ENCODE measurements around the gene CES4A. TPM values are rescaled to one million over a fixed set of nuclear protein-coding genes. Genes with fewer than 3 reads are reported as not detected.
A peak's percentile ranks its signal among the peaks of the same experiment; 100 is the strongest.
"Not testable (repeated sequence)": the region's sequence is repeated elsewhere in the genome, so short reads cannot be mapped to it uniquely, and the experiment has no call there.

Gene CES4A
- polyA plus RNA-seq, 1 of the 3 experiments (the other 2 are of a cell fraction), result 7.3 TPM

GRCh38 chr16:67040166-67040565, 51.8 kb downstream of the CES4A start:
- Histone ChIP-seq H3K9me3 (no peaks in the 10 kb centered on the region), H3K36me3 (replicated peaks in 1 of 2; ENCODE audit: control insufficient read depth in 1 of 2, insufficient read depth in 2 of 2, low read length in 1 of 2) (peaks cover 24 to 73% of the 10 kb centered on the region in 2 experiments), H3K4me2 (no peak overlapping the region), H3K27me3 (ENCODE audit: insufficient read depth) (no peaks in the 10 kb centered on the region), H2AFZ (ENCODE audit: low read depth) (no peak overlapping the region), H3K27ac (ENCODE audit: low read depth in 2 of 2, low read length in 1 of 2) (no peak overlapping the region), H3K4me3 (ENCODE audit: low read depth in 2 of 2, low read length in 1 of 2) (no peak overlapping the region), H3K79me2 (ENCODE audit: insufficient read depth) (peaks cover 100% of the 10 kb centered on the region), H3K9me2 (no peaks in the 10 kb centered on the region), H3K9ac (no peak overlapping the region), H3K4me1 (ENCODE audit: control insufficient read depth in 1 of 2, insufficient read depth in 2 of 2, low read depth in 1 of 2, low read length in 1 of 2) (peaks cover 5 to 20% of the 10 kb centered on the region in 2 experiments), H4K20me1 (ENCODE audit: insufficient read depth) (peaks cover 68% of the 10 kb centered on the region), H3F3A (replicated peaks; ENCODE audit: insufficient read depth) (peaks cover 19% of the 10 kb centered on the region)
- POLR2A ChIA-PET, result no interaction called here
- no peak for DNase-seq
- CTCF ChIA-PET, result interaction anchor here (0.7 to 2.0 kb wide), 2 partner anchors 28 to 115 kb away, joined by 3 to 6 read pairs; no protein-coding TSS in a partner anchor
- TF ChIP-seq FOXJ3 (CRISPR knock-in tag; IDR thresholded peaks at IDR 0.05) (no peak), RXRA (IDR thresholded peaks at IDR 0.05; ENCODE audit: borderline replicate concordance, low read depth) (no peak), NFIC (IDR thresholded peaks at IDR 0.05; ENCODE audit: borderline replicate concordance) (no peak), RFX5 (IDR thresholded peaks at IDR 0.05; ENCODE audit: low read length) (no peak), JUND (IDR thresholded peaks at IDR 0.05) (no peak), MXI1 (IDR thresholded peaks at IDR 0.05; ENCODE audit: low read depth, low read length) (no peak), MEF2A (IDR thresholded peaks at IDR 0.05; ENCODE audit: borderline replicate concordance, low read depth) (no peak)
- WGBS (ENCODE audit: low lambda C conversion rate), result 95% methylated on average over 2 of the region's 2 CpGs

- peaks cover 24 to 67% of the 10 kb centered on the region in 2 experiments for H3K36me3 ChIP-seq (replicated peaks in 1 of 2; ENCODE audit: control insufficient read depth in 1 of 2, insufficient read depth in 2 of 2, low read length in 1 of 2)
- no peak overlapping the region for H2AFZ ChIP-seq (ENCODE audit: low read depth)
- 0 out of 4 replicates have a peak overlapping the region, but pooled peaks of 1 of the 2 experiments have one; percentile 14 for H3K27ac ChIP-seq (ENCODE audit: low read depth in 2 of 2, low read length in 1 of 2)
- H3K4me3 ChIP-seq (ENCODE audit: low read depth in 2 of 2, low read length in 1 of 2), result no peak overlapping the region
- peaks cover 5 to 15% of the 10 kb centered on the region in 2 experiments for H3K4me1 ChIP-seq (ENCODE audit: control insufficient read depth in 1 of 2, insufficient read depth in 2 of 2, low read depth in 1 of 2, low read length in 1 of 2)
- no peaks in the 10 kb centered on the region for H3K9me2 ChIP-seq
- no peaks in the 10 kb centered on the region for H3K9me3 ChIP-seq
- ChIA-PET CTCF (interaction anchor here (2.0 kb wide), 2 partner anchors 60 to 114 kb away, joined by 4 to 6 read pairs; no protein-coding TSS in a partner anchor), POLR2A (no interaction called here)
- no peak overlapping the region for H3K4me2 ChIP-seq
- no peak for TF ChIP-seq SIN3A (IDR thresholded peaks at IDR 0.05; ENCODE audit: borderline replicate concordance, low read depth, low read length)
- 0 out of 2 replicates have a peak, but pooled peaks have one; percentile 19 for TF ChIP-seq PBX3 (IDR thresholded peaks at IDR 0.05)
- H3K79me2 ChIP-seq (ENCODE audit: insufficient read depth), result peaks cover 100% of the 10 kb centered on the region
- no peak for DNase-seq
- H3K9ac ChIP-seq, result no peak overlapping the region
- peaks cover 19% of the 10 kb centered on the region for H3F3A ChIP-seq (replicated peaks; ENCODE audit: insufficient read depth)
- 87% methylated on average over 2 of the region's 2 CpGs for whole genome bisulfite sequencing (ENCODE audit: low lambda C conversion rate)
- no peaks in the 10 kb centered on the region for H3K27me3 ChIP-seq (ENCODE audit: insufficient read depth)
- peaks cover 63% of the 10 kb centered on the region for H4K20me1 ChIP-seq (ENCODE audit: insufficient read depth)
Observed at GRCh38 chr16:67040906-67041305, 52.5 kb downstream of the CES4A start.

GRCh38 chr16:67041520-67041919, 53.1 kb downstream of the CES4A start:
- H3K4me1 ChIP-seq (ENCODE audit: control insufficient read depth in 1 of 2, insufficient read depth in 2 of 2, low read depth in 1 of 2, low read length in 1 of 2); POLR2A ChIA-PET; H3K27me3 ChIP-seq (ENCODE audit: insufficient read depth); H3K9me3 ChIP-seq; H3K4me2 ChIP-seq; H3K9me2 ChIP-seq; H3K27ac ChIP-seq (ENCODE audit: low read depth in 2 of 2, low read length in 1 of 2); H2AFZ ChIP-seq (ENCODE audit: low read depth); H3K4me3 ChIP-seq (ENCODE audit: low read depth in 2 of 2, low read length in 1 of 2); H3K9ac ChIP-seq; DNase-seq: not testable (repeated sequence)
- H3K79me2 ChIP-seq (ENCODE audit: insufficient read depth), result peaks cover 100% of the 10 kb centered on the region
- 93% methylated on average over 4 of the region's 4 CpGs for WGBS (ENCODE audit: low lambda C conversion rate)
- TF ChIP-seq CTCF (IDR thresholded peaks at IDR 0.05), result 0 out of 2 replicates have a peak, but pooled peaks have one; percentile 19
- CTCF ChIA-PET, result interaction anchor here (0.7 to 2.0 kb wide), 5 partner anchors 9 to 114 kb away, joined by 3 to 6 read pairs (median 4); no protein-coding TSS in a partner anchor
- peaks cover 24 to 70% of the 10 kb centered on the region in 2 experiments for H3K36me3 ChIP-seq (replicated peaks in 1 of 2; ENCODE audit: control insufficient read depth in 1 of 2, insufficient read depth in 2 of 2, low read length in 1 of 2)
- peaks cover 16% of the 10 kb centered on the region for H3F3A ChIP-seq (replicated peaks; ENCODE audit: insufficient read depth)
- H4K20me1 ChIP-seq (ENCODE audit: insufficient read depth), result peaks cover 58% of the 10 kb centered on the region
